UCSD-AML1 (cell line): ENCODE data around the gene NCAPG2.

Source experiments
- DNase-seq: peaks from one replicate; lab custom pipeline; 2025; ENCODE audit not compliant: unreplicated experiment; lab: John Stamatoyannopoulos, UW

NCAPG2 gene

GRCh38 chr7:158606129-158606528 lies 98.5 kb downstream of the NCAPG2 start:
- no peak for DNase-seq

DNA sequence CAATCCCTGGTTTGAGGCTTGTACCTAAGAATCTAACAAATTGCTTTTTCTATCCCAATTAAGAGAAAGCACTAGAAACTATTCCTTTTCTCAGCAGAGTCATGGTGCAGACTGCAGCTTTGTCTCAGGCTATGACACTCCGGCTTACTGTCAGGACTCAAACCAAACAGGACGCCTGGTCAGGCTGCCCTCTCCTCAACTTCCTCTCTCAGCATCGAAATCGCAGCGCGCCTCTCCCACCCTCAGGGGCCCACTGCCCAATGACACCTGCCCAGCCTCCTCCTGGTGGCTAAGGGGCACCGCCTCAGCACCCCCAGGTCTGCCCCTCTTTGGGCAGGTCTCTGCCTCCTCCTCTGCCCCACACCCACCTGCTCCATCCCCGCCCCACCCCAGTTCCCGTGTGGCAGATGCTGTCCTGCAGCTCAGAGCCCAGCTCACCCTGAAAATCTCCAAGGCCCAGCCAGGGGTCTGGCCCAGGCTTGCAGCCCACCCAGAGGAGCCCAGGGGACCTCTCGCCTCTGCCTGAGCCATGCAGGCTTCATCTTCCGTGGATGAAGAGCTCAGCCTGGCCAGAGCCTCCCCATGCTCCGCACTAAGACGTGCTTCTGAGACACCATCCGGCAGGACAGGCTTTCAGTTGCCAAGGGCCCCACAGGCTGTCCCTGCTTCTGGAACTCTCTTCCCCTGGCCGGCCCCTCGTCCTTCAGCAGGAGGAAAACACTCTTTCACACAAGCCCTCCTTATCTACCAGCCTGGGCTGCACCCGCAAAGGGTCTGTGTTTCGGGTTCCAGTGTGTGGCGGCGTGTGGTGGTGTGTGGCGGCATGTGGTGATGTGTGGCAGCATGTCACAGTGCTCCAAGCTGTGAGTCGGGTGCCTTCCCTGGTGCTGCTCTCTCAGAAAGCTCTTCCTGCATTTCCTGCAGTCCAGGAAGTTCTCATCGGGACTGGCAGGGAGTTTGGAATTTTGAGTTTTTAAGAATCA lies 100.5 kb downstream of the NCAPG2 start:
- no peak for DNase-seq

GRCh38 chr7:158602905-158603772 lies 101.5 kb downstream of the NCAPG2 start:
- DNase-seq: no peak

- DNase-seq: no peak
Observed at GRCh38 chr7:158602041-158602440, 102.6 kb downstream of the NCAPG2 start.

DNA sequence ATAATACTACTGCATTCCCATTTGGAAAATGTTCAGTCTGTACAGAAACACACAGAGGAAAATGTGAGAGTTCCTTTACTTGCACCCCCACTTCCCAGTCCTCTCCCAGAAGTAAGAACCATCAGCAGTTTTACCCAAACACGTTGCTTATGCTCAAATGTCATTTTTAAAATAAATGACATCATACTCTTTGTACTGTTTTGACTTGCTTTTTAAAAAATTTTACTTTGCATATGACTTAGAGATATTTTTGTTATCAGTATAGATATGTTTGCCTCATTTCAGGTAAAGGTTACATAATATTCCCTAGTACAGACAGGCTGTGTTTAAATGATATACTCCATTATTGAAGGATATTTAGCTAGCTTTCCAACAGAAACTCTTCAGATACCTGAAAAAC lies 103.5 kb downstream of the NCAPG2 start:
- no peak for DNase-seq

DNA sequence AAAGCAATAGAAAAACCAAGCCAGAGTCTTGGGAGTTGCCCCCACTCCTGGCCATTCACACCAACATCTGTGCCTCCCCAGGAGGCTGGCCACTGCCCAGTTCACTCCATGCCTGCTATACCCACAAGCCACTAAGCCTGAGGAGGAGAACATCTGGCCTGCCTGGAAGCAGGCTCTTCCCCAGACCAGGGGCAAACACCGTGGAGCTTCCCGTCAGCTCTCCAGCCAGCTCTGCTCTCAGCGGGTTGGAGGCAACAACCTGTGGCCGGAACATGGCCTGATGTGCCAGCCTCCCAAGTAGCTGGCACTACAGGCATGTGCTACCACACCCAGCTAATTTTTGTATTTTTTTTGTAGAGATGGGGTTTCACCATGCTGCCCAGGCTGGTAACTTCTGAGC lies 107.9 kb downstream of the NCAPG2 start:
- DNase-seq: no peak

DNA sequence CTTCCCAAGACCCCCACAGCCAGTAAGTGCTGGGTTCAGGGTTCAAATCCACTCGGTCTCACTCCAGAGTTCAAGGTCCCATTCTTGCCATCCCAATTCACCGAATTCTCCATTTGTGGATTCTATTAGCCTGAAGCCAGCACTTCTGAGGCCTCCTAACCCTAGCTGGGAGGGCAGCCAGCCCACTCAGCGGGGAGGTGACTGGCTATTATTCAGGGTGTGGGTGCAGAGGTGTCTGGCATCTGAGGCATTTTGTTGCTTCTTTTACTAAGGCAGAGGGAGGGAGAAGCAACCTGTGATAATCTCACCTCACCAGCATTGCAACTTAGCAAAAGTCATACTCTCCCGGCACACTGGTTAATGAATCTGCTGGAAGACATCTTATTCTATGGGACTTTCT lies 108.3 kb downstream of the NCAPG2 start:
- no peak for DNase-seq

DNA sequence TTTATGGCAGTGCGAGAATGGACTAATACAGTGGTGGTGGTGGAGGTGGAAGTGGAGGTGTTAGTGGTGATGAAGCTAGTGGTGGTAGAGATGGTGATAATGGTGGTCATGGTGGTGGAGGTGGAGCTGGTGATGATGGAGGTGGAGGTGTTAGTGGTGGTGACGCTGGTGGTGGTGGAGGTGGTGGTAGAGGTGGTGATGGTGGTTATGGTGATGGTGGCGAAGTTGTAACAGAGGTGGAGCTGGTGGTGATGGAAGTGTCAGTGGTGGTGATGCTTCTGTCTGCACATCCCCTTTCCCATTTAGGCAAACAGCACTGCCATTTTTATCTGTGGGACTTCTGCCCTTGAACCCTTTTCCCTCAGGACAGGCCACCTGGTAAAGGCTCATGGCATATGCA lies 109.5 kb downstream of the NCAPG2 start:
- DNase-seq: no peak

GRCh38 chr7:158592541-158592940 lies 112.1 kb downstream of the NCAPG2 start:
- no peak for DNase-seq

DNA sequence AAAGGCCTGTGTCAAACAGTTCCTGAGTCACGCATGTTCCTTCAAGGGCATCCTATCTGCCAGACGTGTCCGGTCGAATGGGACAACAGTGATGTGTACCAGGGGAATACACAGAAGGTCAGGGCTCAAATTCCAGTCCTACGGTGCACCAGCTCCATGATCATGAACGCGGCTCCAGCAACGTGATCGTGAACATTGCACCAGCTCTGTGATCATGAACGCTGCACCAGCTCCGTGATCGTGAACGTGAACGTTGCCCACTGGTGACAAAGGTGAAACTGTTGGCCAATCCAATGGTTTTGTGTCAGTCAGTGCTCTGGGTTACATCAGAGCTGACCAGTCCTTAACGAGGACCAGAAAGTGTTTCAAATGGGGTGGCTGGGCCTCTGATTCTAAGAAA lies 112.7 kb downstream of the NCAPG2 start:
- DNase-seq: no peak

- DNase-seq: no peak
Observed at GRCh38 chr7:158590181-158590530, 114.4 kb downstream of the NCAPG2 start.

DNA sequence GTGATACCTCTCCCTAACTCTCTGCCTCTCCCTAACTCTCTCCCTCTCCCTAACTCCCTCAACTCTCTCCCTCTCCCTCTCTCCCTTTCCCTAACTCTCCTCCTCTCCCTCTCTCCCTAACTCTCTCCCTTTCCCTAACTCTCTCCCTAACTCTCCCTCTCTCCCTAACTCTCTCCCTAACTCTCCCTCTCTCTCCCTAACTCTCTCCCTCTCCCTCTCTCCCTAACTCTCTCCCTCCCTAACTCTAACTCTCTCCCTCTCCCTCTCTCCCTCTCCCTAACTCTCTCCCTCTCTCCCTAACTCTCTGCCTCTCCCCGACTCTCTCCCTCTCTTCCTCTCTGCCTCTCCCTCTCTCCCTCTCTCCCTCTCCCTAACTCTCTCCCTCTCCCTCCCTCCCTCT lies 115.0 kb downstream of the NCAPG2 start:
- DNase-seq: no peak

DNA sequence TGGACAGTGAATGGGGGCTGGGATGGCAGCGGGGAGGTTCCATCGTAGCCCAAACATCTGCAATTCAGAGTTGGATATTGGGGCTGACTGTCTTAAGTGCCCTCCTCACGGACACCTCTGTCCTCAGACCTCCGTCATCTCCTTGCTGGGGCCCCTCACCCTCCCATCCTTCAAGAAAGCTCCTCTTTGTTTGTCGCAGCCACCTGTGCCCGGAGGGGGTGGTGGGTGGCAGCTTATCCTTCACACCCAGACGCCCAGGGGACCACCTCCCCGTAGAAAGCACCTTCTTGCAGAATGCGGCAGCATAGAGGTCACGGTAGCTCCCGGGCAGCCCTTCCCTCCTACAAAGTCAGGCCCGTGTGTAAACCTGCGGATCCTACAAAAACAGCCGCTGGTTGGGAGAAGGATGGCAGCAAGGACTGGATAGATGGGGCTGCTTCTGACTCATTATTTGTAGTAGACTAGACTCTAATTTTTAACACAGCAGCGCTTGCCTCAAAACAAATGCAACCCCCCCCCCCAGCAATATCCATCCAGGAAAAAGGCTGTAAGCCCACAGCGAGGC lies 115.6 kb downstream of the NCAPG2 start:
- DNase-seq: no peak

DNA sequence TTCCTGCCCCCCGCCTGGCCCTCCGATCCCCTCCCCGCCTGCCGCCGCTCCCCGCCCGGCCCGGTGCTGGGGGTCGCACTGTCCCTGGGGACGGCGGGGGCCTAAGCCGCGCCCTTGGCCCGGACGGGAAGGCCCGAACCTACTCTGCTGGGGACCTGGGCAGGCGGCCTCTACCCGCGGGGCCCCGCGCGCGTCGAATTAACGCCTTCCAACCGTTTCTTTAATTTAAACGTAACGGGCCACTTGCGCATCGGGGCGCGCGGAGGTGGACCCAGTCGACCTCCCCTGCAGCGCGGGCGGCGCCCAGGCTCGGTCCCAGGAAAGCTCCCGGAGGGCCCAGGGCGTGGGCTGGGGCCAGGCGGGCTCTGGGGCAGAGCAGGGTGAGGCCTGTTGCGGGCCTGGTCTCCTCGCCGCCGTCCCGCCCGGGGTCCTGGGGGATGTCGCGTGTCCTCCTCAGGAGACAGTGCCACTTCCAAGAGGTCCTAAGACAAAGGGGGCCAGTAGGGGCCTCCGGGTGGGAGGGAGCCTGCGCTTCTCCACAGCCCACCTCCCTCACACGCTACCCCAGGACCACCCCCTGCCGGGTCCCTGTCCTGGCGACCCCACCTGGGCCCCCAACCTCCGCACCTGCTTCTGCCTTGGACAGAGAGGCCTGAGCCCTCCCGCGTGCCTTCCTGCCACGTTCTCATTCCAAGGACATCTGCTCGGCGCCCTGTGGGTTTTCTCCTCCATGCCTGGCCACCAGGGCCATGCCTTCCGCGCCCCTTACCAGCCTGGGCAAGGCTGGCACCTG lies 116.3 kb downstream of the NCAPG2 start:
- DNase-seq: no peak

DNA sequence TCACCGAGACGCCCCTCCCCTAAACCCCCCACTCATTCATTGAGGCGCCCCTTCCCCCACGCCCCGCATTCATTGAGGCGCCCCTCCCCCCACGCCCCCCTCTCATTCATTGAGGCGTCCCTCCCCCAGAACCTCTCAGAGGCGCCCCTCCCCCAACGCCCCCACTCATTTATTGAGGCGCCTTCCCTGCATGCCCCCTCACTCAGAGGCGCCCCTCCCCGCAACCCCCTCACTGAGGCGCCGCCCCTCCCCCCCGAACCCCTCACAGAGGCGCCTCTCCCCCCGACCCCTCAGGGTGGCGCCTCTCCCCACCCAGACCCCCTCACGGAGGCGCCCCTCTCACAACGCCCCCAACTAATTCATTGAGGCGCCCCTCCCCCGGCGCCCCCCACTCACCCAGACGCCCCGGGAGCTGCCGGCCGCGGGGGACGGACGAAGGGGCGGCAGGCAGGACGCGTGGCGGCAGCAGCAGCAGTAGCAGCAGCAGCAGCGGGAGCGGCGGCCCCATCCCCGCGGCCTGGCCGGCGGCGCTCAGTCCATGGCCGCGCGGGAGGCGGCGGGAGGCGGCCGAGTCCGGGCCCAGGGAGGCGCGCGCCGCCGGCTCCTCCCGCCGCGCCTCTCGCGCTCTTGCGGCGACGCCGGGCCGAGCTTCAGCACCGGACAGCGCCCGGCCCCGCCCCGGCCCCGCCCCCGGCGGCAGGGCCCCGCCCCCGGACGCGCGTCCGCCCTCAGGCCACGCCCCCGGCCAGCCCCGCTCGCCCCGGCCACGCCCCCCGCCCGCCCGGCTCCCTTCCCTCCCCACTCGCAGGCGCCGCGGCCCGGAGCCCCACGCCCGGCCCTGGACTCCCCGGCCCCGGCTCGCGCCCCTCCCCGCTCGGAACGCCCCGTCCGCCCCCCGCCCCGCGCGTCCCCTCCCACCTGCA lies 117.2 kb downstream of the NCAPG2 start, which contains the start of gene PTPRN2:
TSS of gene PTPRN2 (minus strand) at position 662 of the 923 bp plus-strand sequence.
- no peak for DNase-seq

DNA sequence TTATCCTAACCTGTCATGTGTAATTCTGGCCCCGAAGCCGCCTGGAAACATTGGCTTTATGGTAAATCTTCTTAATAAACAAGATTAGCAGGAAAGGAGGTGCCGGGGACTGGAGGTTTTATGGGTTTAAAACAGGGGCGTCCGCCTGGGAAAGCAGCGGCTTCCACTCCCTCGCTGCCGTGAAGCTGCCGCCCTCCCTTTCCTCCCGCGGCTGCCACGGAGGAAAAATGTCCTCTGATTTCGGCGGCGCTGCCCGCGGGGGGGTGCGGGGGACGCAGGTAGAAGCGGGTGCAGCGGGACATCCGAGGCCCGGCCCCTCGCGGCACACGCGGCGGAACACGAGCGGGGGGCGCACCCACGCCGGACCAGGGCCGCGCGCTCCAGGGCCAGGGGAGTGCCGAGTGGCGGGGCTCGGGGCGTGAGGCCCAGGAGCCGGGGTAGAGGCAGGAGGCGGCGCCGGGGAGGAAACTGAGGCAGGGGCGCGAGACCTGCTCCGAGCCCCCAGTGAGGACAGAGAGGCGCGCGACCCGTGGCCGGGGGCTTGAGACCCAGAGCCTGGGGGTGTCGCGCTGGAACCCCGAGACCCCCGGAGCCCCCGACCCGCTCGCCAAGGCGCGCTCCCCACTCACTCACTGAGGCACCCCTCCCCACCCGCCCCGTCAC lies 118.0 kb downstream of the NCAPG2 start:
- DNase-seq: no peak

DNA sequence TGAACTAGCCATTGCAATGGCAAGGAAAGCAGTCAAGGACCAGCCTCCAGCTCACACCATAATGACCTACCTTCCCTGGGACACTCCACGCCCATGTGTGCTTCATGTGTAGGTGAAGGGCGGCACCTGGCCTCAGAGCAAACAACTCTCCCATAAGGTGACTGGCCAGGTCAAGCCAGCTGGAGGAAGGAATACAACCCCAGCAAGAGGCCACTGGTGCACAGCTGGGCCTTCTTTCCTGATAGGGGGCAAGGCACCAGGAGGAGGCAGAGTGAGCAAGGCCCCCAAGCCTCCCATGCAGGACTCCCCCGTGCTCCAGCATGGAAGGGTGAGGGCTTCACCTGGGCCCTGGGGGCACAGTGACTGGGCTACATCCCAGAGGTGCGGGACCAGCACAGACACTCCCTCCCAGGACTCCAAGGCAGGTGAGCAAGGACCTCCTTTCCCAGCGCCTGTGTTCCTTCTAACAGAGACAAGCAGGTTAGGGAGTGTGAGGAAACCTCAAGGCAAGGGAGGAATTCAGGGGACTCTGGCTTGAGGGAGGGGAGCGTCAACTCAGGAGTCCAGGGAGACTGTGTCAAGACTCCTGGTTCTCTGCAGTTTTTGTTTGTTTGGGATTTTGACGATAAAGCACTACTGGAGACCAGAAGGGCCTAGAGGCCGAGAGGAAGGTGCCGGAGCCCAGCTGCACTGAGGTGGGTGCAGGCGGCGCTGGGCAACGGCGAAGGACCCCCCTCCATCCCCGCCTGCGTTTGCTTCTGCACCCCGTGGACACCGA lies 118.7 kb downstream of the NCAPG2 start:
- DNase-seq: no peak

DNA sequence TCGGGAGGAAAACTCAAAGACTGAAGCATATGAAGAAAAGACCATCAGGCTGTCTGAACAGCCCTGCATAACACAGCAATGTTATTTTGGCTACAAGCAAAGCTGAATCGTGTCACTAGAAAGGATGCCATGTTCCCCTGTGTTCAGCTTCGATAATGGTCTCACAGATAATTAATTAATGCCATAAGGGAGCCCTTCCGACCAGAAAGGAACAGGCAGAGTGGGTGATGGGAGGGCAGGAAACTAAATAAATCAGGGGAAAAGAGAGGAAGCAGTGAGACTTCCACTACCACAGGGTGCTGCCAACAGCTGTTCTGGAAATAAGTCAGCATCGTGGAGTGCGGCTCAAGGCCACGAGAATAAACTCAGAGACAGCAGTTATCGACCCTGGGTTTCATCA lies 120.2 kb downstream of the NCAPG2 start:
- no peak for DNase-seq
